ENCODE measurements around the gene KRT40.

KRT40 gene

GRCh38 chr17:40981115-40981514 is 3.0 kb downstream of the KRT40 start:
- no peaks in the 10 kb centered on the region for H3K9me3 ChIP-seq
- peaks cover 0 to 7% (median 5%) of the 10 kb centered on the region in 4 donors for H3K4me1 ChIP-seq
- no peak for DNase-seq
- intact Hi-C loops (cut with DNase I; ENCODE audit: low total_unique reads), result no loop called here
- H3K4me3 ChIP-seq, result no peak overlapping the region
- H3K27ac ChIP-seq, result no peak overlapping the region
- peaks cover 0 to 8% of the 10 kb centered on the region in 2 donors for H3K27me3 ChIP-seq
- TF ChIP-seq CTCF (IDR thresholded peaks at IDR 0.05), result no peak
- no peaks in the 10 kb centered on the region for H3K36me3 ChIP-seq

- H3K4me3 ChIP-seq, result no peak overlapping the region
- H3K27me3 ChIP-seq, result peaks cover 0 to 10% of the 10 kb centered on the region in 2 donors
- H3K27ac ChIP-seq, result no peak overlapping the region
- intact Hi-C loops (cut with DNase I; ENCODE audit: low total_unique reads), result no loop called here
- no peak for DNase-seq
- H3K36me3 ChIP-seq, result no peaks in the 10 kb centered on the region
- H3K9me3 ChIP-seq, result no peaks in the 10 kb centered on the region
- H3K4me1 ChIP-seq, result peaks cover 0 to 7% (median 5%) of the 10 kb centered on the region in 4 donors
- no peak for TF ChIP-seq CTCF (IDR thresholded peaks at IDR 0.05)
Measured at GRCh38 chr17:40980596-40980995, 3.5 kb downstream of the KRT40 start.

- Histone ChIP-seq H3K9me3 (no peaks in the 10 kb centered on the region), H3K4me1 (peaks cover 0 to 7% (median 5%) of the 10 kb centered on the region in 4 donors), H3K4me3 (no peak overlapping the region), H3K36me3 (no peaks in the 10 kb centered on the region), H3K27me3 (peaks cover 0 to 10% of the 10 kb centered on the region in 2 donors), H3K27ac (no peak overlapping the region)
- intact Hi-C loops (cut with DNase I; ENCODE audit: low total_unique reads), result no loop called here
- DNase-seq, result no peak
- TF ChIP-seq CTCF (IDR thresholded peaks at IDR 0.05), result no peak
Measured at GRCh38 chr17:40980117-40980516, 4.0 kb downstream of the KRT40 start.

- Histone ChIP-seq H3K4me3 (no peak overlapping the region), H3K36me3 (no peaks in the 10 kb centered on the region), H3K4me1 (peaks cover 0 to 7% (median 5%) of the 10 kb centered on the region in 4 donors), H3K9me3 (no peaks in the 10 kb centered on the region), H3K27me3 (peaks cover 0 to 10% of the 10 kb centered on the region in 2 donors), H3K27ac (no peak overlapping the region)
- intact Hi-C loops (cut with DNase I; ENCODE audit: low total_unique reads), result no loop called here
- no peak for TF ChIP-seq CTCF (IDR thresholded peaks at IDR 0.05)
- no peak for DNase-seq
Measured at GRCh38 chr17:40978575-40979151, 5.5 kb downstream of the KRT40 start.

- DNase-seq, result no peak
- intact Hi-C loops (cut with DNase I; ENCODE audit: low total_unique reads), result no loop called here
- no peaks in the 10 kb centered on the region for H3K36me3 ChIP-seq
- no peaks in the 10 kb centered on the region for H3K9me3 ChIP-seq
- no peak overlapping the region for H3K27ac ChIP-seq
- no peak overlapping the region for H3K4me3 ChIP-seq
- H3K27me3 ChIP-seq, result peaks cover 0 to 10% of the 10 kb centered on the region in 2 donors
- no peak for TF ChIP-seq CTCF (IDR thresholded peaks at IDR 0.05)
- H3K4me1 ChIP-seq, result peaks cover 0 to 2% (median 1%) of the 10 kb centered on the region in 4 donors
Measured at GRCh38 chr17:40975516-40975915, 8.6 kb downstream of the KRT40 start.

GRCh38 chr17:40974366-40974765 is 9.8 kb downstream of the KRT40 start:
- intact Hi-C loops (cut with DNase I; ENCODE audit: low total_unique reads), result no loop called here
- H3K4me1 ChIP-seq, result no peaks in the 10 kb centered on the region
- H3K27ac ChIP-seq, result no peak overlapping the region

More at GRCh38 chr17:40974366-40974765, 9.8 kb downstream of the KRT40 start:
- no peaks in the 10 kb centered on the region for H3K9me3 ChIP-seq
- H3K4me3 ChIP-seq, result no peak overlapping the region
- H3K27me3 ChIP-seq, result peaks cover 0 to 10% of the 10 kb centered on the region in 2 donors
- TF ChIP-seq CTCF (IDR thresholded peaks at IDR 0.05), result no peak
- DNase-seq, result no peak
- H3K36me3 ChIP-seq, result no peaks in the 10 kb centered on the region

Data from tibial artery (tissue), 4 donors.